Dedifferentiated amniotic fluid mesenchymal stem cell (primary cell): ENCODE data around the gene PTPN3.
"Not testable (repeated sequence)": the region's sequence is repeated elsewhere in the genome, so short reads cannot be mapped to it uniquely, and the experiment has no call there.

ENCODE experiments used
- DNase-seq: peaks from one replicate; pipeline ENCODE4 v3.0.0-alpha.2; 2016; ENCODE audit errors: extremely low spot score

The PTPN3 gene

GRCh38 chr9:109401169-109401989 is 96.7 kb downstream of the PTPN3 start:
- peak; percentile 18 for DNase-seq

GRCh38 chr9:109399258-109399767 is 98.8 kb downstream of the PTPN3 start:
- DNase-seq: no peak

DNA sequence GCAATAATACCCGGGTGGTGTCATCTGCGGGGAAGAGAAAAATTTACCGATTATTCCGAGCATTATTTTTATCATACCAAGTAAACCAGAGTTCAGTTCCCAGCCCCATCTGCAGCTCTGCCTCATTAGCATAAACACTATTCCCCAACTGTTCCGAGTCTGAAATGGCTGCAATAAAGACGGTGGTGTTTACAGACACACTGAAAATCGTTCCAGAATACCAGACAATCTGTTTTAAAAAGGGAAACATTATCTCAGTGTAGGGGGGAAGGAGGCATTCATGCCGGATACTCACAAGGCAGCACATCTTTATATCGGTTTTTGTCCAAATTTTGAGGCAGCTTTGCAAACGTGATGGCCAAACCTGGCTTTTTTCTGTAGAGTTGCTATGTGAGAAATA is 106.9 kb downstream of the PTPN3 start:
- DNase-seq: no peak

- DNase-seq: no peak
Observed at GRCh38 chr9:109387856-109388255, 110.3 kb downstream of the PTPN3 start.

DNA sequence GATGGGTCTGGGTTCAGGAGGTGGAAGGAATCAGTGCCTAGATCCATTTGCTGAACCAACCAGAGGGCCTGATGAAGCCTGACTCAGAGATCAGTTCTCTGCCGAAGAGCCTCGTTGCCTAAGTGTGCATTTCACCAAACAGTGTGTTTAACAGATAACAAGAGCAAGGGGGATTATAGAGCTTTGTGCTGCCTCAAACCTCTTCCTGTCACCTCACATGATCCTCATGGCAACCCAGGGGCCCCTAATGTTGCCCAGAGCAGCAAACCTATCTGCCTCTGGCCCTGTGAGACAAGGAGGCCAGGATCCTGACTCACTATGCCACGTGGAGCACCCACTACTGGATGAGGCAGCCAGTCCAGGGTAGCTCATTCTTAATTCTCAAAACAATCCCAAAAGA is 110.9 kb downstream of the PTPN3 start:
- DNase-seq: no peak

DNA sequence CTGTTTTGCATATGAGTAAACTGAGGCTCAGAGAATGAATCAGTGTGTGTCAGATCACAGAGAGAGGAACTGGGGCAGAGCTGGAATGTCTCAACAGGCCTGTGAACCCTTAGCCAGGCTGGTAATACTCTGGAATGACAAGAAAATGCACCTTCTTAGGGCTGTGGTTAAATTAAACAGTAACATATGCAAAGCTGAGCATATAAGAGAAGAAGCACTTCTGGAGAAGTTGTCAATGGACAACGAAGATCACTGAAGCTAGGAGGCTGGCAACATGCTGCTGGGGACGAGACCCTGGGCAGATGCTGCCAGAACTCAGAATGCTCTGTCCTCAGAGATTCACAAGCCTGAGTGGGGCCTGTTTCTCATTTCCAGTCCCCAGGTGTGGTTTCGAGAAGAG is 112.6 kb downstream of the PTPN3 start:
- no peak for DNase-seq

GRCh38 chr9:109383947-109384346 is 114.2 kb downstream of the PTPN3 start:
- DNase-seq: no peak

GRCh38 chr9:109383356-109383755 is 114.8 kb downstream of the PTPN3 start:
- DNase-seq: no peak

GRCh38 chr9:109382585-109382984 is 115.5 kb downstream of the PTPN3 start:
- DNase-seq: no peak

DNA sequence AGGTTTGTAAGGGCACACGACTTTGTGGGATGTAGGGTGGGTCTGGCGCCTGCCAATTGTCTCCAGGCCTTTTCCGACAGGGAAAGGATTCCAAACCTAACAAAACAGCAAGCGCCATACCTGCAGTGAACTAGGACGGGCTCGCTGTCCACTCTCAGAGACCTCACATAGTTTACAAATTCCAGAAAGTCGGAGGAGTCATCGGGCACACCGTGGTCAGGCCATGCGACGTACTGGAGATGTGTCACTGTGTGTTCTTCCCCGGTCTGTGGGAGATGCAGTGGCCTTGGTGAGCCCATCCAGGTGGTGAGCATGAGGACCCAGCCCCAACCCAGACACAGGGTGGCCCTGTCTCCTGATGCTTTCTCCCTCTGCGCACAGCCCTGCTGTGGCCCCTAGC is 115.9 kb downstream of the PTPN3 start:
- no peak for DNase-seq

DNA sequence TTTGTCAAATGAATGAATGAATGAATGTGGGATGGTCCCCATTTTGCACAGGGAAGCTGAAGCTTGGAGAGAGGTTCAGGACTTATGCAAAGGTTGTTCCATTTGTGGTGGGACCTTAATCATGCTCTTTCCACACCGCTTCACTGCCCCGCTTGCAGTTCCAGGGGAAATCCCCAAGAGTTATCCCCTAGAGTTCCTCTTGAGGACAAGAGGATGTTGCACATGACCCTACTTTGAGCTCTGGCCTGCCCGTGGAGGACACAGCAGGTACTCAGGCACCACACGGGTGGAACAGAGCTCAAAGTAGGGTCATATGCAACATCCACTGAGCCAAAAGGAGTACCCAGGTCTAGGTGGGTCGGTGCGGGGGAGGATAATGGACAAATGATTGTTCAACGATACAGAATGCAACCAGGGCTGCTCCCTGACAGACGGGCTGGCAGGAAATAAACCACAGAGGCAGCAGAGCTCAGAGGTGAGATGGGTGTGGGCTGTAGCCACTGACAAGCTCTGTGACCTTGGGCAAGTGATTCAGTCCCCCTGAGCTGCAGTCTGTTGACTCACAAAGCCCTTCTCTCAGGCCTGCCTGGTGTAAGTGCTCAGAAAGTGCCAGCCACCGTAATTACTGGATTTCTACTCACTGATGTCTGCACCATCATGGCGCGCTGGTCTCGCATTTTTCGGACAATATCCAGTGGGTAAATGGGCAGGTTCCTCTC is 116.9 kb downstream of the PTPN3 start:
- no peak for DNase-seq

GRCh38 chr9:109379513-109379912 is 118.6 kb downstream of the PTPN3 start:
- DNase-seq: no peak

GRCh38 chr9:109378316-109378715 is 119.8 kb downstream of the PTPN3 start:
- DNase-seq: no peak

GRCh38 chr9:109372246-109372645 is 125.9 kb downstream of the PTPN3 start:
- no peak for DNase-seq

- no peak for DNase-seq
Observed at GRCh38 chr9:109371374-109371773, 126.7 kb downstream of the PTPN3 start.

- no peak for DNase-seq
Observed at GRCh38 chr9:109369285-109369684, 128.8 kb downstream of the PTPN3 start.

GRCh38 chr9:109360771-109361170 is 137.3 kb downstream of the PTPN3 start:
- no peak for DNase-seq

DNA sequence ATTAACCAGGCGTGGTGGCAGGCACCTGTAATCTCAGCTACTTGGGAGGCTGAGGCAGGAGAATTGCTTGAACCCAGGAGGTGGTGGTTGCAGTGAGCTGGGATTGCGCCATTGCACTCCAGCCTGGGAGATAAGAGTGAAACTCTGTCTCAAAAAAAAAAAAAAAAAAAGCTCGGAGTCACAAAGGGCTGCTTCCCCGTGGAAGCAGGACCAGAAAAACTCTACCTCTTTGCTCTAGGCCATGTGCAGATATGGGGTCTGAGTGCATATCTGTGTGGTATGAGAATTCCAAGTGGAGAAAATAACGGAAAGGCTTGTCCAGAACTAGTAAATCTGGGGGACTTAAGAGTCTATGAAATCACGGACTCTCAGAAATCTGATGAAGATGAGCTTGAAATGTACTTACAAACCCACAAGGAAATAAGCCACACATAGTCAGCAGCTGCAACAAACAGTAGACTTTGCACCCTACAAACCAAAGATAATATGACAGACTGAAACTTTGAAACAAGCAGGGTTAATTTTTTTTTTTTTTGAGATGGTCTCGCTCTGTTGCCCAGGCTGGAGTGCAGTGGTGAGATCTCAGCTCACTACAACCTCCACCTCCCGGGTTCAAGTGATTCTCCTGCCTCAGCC is 139.0 kb downstream of the PTPN3 start:
- DNase-seq: not testable (repeated sequence)

GRCh38 chr9:109355564-109356297 is 142.4 kb downstream of the PTPN3 start:
- DNase-seq: no peak

GRCh38 chr9:109354190-109354589 is 143.9 kb downstream of the PTPN3 start:
- no peak for DNase-seq

DNA sequence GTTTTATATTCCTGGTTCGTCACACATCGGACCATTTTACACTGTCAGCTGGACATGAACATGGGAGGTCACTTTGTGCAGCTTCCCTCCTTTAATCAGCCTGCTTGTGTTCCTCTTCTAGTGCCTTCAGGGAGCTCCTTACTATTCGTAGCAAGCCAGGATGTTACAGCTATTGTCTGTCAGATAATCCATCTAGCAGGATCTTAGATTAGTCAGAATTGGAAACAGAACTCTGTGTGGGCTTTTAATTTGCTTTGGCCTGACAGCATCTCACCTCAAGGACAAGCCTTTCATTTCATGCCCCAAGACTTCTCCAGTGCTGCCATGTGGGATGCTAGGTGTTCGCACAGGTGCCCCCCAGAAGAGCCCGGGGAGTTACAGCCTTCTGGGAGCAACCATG is 147.1 kb downstream of the PTPN3 start:
- no peak for DNase-seq

- DNase-seq: peak; percentile 74
Observed at GRCh38 chr9:109349421-109349846, 148.7 kb downstream of the PTPN3 start.
